Urinary bladder (tissue), 4 donors: ENCODE results near the gene ANKFN1. TPM values are rescaled to one million over a fixed set of nuclear protein-coding genes. Genes with fewer than 3 reads are reported as not detected.

Experiments used
- DNase-seq: peaks from one replicate; pipeline ENCODE4 v3.0.0-alpha.2; 2015; ENCODE audit errors: extremely low spot score
- H3K27ac ChIP-seq: one replicate; pipeline ENCODE4 v1.5.1; 2013; ENCODE audit warnings: low read depth, mild to moderate bottlenecking, moderate library complexity
- H3K36me3 ChIP-seq: one replicate; pipeline ENCODE4 v1.6.1; 2013; ENCODE audit warnings: mild to moderate bottlenecking, moderate library complexity; ENCODE audit not compliant: insufficient read depth
- H3K4me1 ChIP-seq: one replicate; pipeline ENCODE4 v1.6.1; 2013; ENCODE audit warnings: mild to moderate bottlenecking, moderate library complexity; ENCODE audit not compliant: insufficient read depth
- H3K4me3 ChIP-seq: one replicate; pipeline ENCODE4 v1.5.1; 2013; ENCODE audit warnings: low read depth, low read length
- WGBS: extraction: QIAGEN DNeasy Blood & Tissue Kit; methylation state at CpG from one replicate; pipeline ENCODE4 v1.1.7; 2013; 5-methylcytosine and 5-hydroxymethylcytosine counted together
- polyA plus RNA-seq: library from polyadenylated mRNA; stranded (reverse); fragments of 200-250 nt; gene quantifications from one replicate; pipeline ENCODE4 v1.2.3, GENCODE V29; 2013
- total RNA-seq: library from RNA; depleted of rRNA; stranded (reverse); fragments of >200 nt; gene quantifications from one replicate; pipeline ENCODE4 v1.2.3, GENCODE V29; 2014
- donor health status: healthy with polysubstance abuse.
- donor health status: healthy.

Gene ANKFN1
- total and polyA plus RNA-seq, 2 donors, result 1.1 to 8.0 TPM

- DNase-seq, result no peak
- Histone ChIP-seq H3K27ac (peak overlapping the region; percentile 18), H3K4me3 (no peak overlapping the region), H3K36me3 (no peaks in the 10 kb centered on the region), H3K4me1 (no peaks in the 10 kb centered on the region)
- WGBS, result 14% methylated on average over 7 of the region's 7 CpGs
Observed at GRCh38 chr17:56320443-56320842, 167.2 kb downstream of the ANKFN1 start.

DNA sequence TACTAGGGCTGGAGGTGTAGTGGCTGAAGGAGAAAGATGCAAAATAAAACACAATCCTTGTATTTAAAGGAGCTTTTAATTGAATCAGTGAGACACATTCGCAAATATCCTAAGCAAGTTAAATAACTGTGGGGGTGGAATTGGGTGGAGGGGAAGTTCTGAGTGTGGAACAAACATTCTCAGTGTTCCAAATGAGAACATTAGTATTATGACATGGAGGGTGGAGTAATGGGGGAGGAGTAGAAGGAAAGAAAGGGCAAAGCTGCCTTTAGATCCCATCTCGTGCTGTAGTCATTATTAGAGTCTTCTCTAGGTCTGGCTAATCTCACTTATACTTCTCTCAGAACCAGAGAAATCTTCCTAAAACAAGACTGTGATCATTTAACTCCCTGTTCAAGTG, 169.7 kb downstream of the ANKFN1 start:
- Histone ChIP-seq H3K36me3 (no peaks in the 10 kb centered on the region), H3K4me1 (no peaks in the 10 kb centered on the region), H3K4me3 (no peak overlapping the region), H3K27ac (no peak overlapping the region)
- no peak for DNase-seq
- 61% methylated on average over 2 of the region's 2 CpGs for WGBS

DNA sequence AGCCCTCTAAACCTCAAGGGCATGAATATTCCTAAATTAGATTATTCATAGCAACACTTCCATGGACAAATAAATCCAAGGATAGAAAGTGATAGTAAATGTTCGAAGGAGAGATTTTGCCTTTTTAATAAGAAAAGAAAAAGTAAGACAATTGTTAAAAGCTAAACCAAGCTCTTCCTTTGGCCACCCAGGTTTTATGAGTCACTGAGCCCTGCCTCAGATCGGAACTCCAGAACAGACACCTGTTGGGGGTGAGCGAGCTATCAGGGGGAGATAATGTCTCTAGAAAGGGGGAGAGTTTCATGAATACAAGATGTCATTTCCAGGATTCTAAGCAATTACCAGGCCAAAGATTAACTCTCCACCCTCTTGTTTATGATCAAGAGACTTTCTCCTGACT, 171.4 kb downstream of the ANKFN1 start:
- H3K36me3 ChIP-seq, result no peaks in the 10 kb centered on the region
- 43% methylated on average over 3 of the region's 3 CpGs for WGBS
- no peak for DNase-seq
- H3K27ac ChIP-seq, result no peak overlapping the region
- no peak overlapping the region for H3K4me3 ChIP-seq
- H3K4me1 ChIP-seq, result no peaks in the 10 kb centered on the region

GRCh38 chr17:56325313-56326000, 172.2 kb downstream of the ANKFN1 start:
- H3K36me3 ChIP-seq, result no peaks in the 10 kb centered on the region
- no peak for DNase-seq
- no peaks in the 10 kb centered on the region for H3K4me1 ChIP-seq
- 66% methylated on average over 13 of the region's 13 CpGs for WGBS
- H3K27ac ChIP-seq, result no peak overlapping the region
- no peak overlapping the region for H3K4me3 ChIP-seq

DNA sequence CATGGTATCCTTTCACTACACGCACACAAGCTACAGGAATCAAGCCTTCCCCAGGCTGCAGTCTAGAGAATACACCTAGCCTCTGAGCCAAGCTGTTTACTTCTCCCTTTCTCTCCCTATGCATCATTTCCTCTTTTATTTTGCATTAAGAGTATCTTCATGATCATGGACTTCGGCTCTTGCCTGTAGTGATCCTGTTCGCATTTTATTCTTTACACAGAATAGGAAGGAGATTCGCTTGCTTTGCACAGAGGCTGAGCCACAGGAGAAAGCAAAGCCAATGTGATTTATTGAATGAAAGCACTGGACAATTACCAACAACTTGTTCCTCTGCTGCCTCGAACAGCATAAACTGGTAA, 172.7 kb downstream of the ANKFN1 start:
- H3K4me3 ChIP-seq, result no peak overlapping the region
- H3K4me1 ChIP-seq, result no peaks in the 10 kb centered on the region
- H3K27ac ChIP-seq, result no peak overlapping the region
- no peak for DNase-seq
- WGBS, result 75% methylated on average over 5 of the region's 5 CpGs
- no peaks in the 10 kb centered on the region for H3K36me3 ChIP-seq

- Histone ChIP-seq H3K27ac (no peak overlapping the region), H3K36me3 (no peaks in the 10 kb centered on the region), H3K4me1 (no peaks in the 10 kb centered on the region), H3K4me3 (no peak overlapping the region)
- WGBS, result 74% methylated on average over 1 of the region's 1 CpG
- no peak for DNase-seq
Observed at GRCh38 chr17:56347639-56348038, 194.4 kb downstream of the ANKFN1 start.

DNA sequence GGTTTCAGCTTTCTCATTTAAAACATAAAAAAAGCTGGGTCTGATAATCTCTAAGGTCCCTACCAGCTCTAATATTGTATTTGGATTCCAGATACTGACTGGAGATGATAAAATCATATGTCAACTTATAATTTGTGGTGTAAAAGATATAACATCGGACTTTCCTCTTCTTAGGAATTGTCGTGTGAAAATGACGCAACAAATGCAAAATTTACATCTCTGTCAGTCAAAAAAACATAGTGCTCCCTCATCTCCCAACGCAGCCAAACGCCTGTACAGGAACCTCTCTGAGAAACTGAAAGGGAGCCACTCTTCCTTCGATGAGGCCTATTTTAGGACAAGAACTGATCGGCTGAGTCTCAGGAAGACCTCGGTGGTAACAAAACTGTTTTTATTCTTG, 197.3 kb downstream of the ANKFN1 start:
- no peak for DNase-seq
- Histone ChIP-seq H3K27ac (no peak overlapping the region), H3K36me3 (no peaks in the 10 kb centered on the region), H3K4me3 (no peak overlapping the region), H3K4me1 (no peaks in the 10 kb centered on the region)
- 79% methylated on average over 8 of the region's 8 CpGs for WGBS

- H3K4me3 ChIP-seq, result no peak overlapping the region
- no peaks in the 10 kb centered on the region for H3K36me3 ChIP-seq
- H3K4me1 ChIP-seq, result no peaks in the 10 kb centered on the region
- 79% methylated on average over 5 of the region's 5 CpGs for WGBS
- H3K27ac ChIP-seq, result no peak overlapping the region
- no peak for DNase-seq
Observed at GRCh38 chr17:56351675-56352074, 198.4 kb downstream of the ANKFN1 start.

GRCh38 chr17:56358651-56359050, 205.4 kb downstream of the ANKFN1 start:
- Histone ChIP-seq H3K36me3 (no peaks in the 10 kb centered on the region), H3K27ac (no peak overlapping the region), H3K4me3 (no peak overlapping the region), H3K4me1 (no peaks in the 10 kb centered on the region)
- 72% methylated on average over 3 of the region's 3 CpGs for WGBS
- DNase-seq, result no peak

- no peak for DNase-seq
- H3K27ac ChIP-seq, result no peak overlapping the region
- 53% methylated on average over 2 of the region's 2 CpGs for WGBS
- H3K4me1 ChIP-seq, result no peaks in the 10 kb centered on the region
- no peaks in the 10 kb centered on the region for H3K36me3 ChIP-seq
- H3K4me3 ChIP-seq, result no peak overlapping the region
Observed at GRCh38 chr17:56359518-56359917, 206.2 kb downstream of the ANKFN1 start.

DNA sequence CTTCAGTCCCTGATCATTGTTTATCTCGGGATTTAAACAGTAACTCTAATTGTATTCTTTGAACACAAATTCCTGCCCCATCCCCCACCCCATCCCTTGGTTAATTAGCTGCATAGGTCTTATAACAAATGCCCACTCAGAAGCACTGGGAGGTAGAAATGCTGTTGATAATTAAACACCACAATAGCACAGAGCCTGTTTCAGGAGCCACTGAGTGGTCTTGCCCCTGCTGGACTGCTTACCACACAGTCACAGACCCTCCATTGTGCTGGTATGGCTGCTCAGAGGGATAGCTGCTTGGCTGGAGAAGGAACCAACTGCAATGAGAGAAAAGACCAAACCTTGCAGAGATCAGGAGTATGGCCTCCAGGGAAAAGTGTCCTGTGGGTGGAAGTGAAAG, 214.1 kb downstream of the ANKFN1 start:
- Histone ChIP-seq H3K4me1 (no peaks in the 10 kb centered on the region), H3K36me3 (no peaks in the 10 kb centered on the region), H3K27ac (no peak overlapping the region), H3K4me3 (no peak overlapping the region)
- DNase-seq, result no peak
- WGBS, result 53% methylated on average over 1 of the region's 1 CpG

DNA sequence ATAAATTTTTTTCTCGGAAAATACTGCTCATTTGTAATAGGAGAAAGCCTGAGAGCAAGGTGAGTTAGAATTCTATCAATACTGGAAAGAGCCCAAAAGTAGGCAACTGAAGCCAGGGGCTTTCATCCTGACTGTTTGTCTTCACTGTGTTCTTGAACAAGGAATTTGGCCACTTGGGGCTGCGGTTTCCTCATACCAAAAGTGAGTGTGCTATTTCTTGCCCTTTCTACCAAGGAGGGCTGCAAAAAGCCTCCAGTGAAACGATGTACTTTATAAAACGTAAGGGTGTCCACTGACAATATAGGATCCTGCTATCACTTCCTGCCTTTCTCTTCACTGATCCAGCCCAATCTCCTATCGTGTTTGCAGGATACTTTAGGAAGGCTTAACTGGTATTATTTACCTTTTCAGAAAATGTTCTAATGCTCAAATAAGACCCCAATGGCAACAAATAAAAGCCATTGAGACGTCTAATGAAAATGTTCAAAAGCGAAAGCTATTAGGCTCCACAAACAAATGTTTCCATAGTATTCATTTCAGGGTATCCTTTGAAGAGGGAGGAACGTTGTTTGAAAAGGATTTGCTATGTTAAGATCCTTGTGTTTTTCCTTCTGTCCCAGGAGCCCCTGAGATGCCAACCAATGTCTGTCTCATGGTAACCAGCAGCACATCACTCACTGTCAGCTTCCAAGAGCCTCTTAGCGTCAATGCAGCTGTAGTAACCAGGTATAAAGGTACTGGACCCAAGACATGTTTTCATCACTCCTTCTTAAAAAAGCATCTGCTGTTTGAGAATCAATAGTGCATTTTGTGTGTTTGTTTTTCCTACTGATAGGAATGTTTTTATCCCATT, 220.9 kb downstream of the ANKFN1 start:
- no peaks in the 10 kb centered on the region for H3K36me3 ChIP-seq
- H3K4me1 ChIP-seq, result peaks cover 1% of the 10 kb centered on the region
- H3K27ac ChIP-seq, result no peak overlapping the region
- H3K4me3 ChIP-seq, result no peak overlapping the region
- no peak for DNase-seq
- 59% methylated on average over 9 of the region's 9 CpGs for WGBS

DNA sequence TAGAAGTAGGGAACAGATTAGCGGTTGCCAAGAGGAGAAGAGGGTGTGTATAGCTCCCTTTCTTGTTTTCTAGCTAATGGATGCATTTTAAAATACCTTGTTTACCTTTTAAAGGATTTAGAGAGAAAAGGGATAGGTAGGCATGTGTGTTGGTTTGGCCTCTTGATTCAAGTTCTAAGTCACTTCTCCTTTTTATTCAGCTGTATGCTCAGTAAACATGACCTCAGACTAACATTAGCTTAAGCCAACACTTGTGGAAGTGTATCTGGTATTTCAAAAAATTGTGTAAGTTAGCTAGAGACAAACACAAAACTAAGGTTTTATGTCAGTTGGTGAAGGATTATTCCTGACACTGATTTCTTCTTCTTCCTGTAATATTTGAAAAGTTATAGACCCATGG, 236.1 kb downstream of the ANKFN1 start:
- Histone ChIP-seq H3K36me3 (no peaks in the 10 kb centered on the region), H3K4me1 (no peaks in the 10 kb centered on the region), H3K4me3 (no peak overlapping the region), H3K27ac (no peak overlapping the region)
- 98% methylated on average over 1 of the region's 1 CpG for WGBS
- DNase-seq, result no peak

DNA sequence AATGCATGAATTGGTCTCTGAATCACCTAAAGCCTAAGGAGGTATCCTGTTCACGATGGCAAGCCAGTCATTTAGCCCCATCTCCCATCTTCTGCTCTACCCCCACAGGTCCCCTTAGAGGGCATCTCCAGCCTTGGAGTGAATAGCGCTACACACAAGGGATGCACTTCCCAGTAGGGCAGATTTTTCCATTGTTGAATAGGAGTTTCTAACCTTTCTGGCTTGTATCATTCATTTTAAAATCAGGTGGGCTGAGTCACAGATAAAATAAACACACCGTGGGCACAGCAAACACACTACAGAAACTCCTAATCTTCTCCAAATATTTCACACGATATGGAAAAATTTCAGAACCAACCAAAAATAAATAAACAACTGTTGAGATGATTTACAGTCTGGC, 239.0 kb downstream of the ANKFN1 start:
- no peak for DNase-seq
- no peaks in the 10 kb centered on the region for H3K4me1 ChIP-seq
- WGBS, result 53% methylated on average over 4 of the region's 4 CpGs
- H3K27ac ChIP-seq, result no peak overlapping the region
- H3K36me3 ChIP-seq, result no peaks in the 10 kb centered on the region
- no peak overlapping the region for H3K4me3 ChIP-seq
